Tibial nerve (tissue), 4 donors: Measurements from ENCODE around the gene LYPD6. TPM values are rescaled to one million over a fixed set of nuclear protein-coding genes. Genes with fewer than 3 reads are reported as not detected.

Source experiments
- DNase-seq, 2 donors: peaks; one replicate each; pipeline ENCODE4 v3.0.0-alpha.2; 2019; ENCODE audit warnings: low spot score in 2 of 2
- H3K27ac ChIP-seq, 4 donors: fragments of 200-600 bp; sonication (generic) in 3 of 4; one replicate each; pipeline ENCODE4 v1.5.1; 2017 to 2019; ENCODE audit warnings: mild to moderate bottlenecking in 1 of 4
- H3K27me3 ChIP-seq, 2 donors: fragments of 200-600 bp; sonication (generic) in 1 of 2; one replicate each; pipeline versions ENCODE4 v1.5.1 to v1.6.0; 2017 to 2019
- H3K36me3 ChIP-seq, 3 donors: fragments of 200-600 bp; sonication (generic); one replicate each; pipeline ENCODE4 v1.5.1; 2018 to 2019
- H3K4me1 ChIP-seq, 4 donors: fragments of 200-600 bp; sonication (generic) in 3 of 4; one replicate each; pipeline ENCODE4 v1.5.1; 2017 to 2019
- H3K4me3 ChIP-seq, 4 donors: fragments of 200-600 bp; sonication (generic) in 3 of 4; one replicate each; pipeline ENCODE4 v1.5.1; 2017 to 2019; ENCODE audit warnings: mild to moderate bottlenecking in 1 of 4, moderate library complexity in 1 of 4
- H3K9me3 ChIP-seq, 4 donors: fragments of 200-600 bp; sonication (generic) in 3 of 4; one replicate each; pipeline ENCODE4 v1.5.1; 2017 to 2019
- CTCF ChIP-seq, 5 experiments: fragments of 200-600 bp in 3 of 5; fragments of 450-650 bp in 2 of 5; sonication (generic) in 3 of 5; IDR thresholded peaks; one replicate each; pipeline ENCODE4 v1.5.1; 2016 to 2019; ENCODE audit warnings: antibody characterized with exemption in 5 of 5, mild to moderate bottlenecking in 3 of 5, moderate library complexity in 2 of 5
- EP300 ChIP-seq, 2 donors: sonication (generic); formaldehyde crosslinking; IDR thresholded peaks; one replicate each; pipeline ENCODE4 v1.6.1; 2017; ENCODE audit warnings: antibody characterized with exemption in 2 of 2, mild to moderate bottlenecking in 1 of 2
- POLR2A ChIP-seq, 2 donors: fragments of 450-650 bp; IDR thresholded peaks; one replicate each; pipeline ENCODE4 v1.6.1; 2017; ENCODE audit warnings: antibody characterized with exemption in 2 of 2, mild to moderate bottlenecking in 2 of 2, moderate library complexity in 2 of 2
- WGBS, 2 donors: methylation state at CpG; one replicate each; pipeline ENCODE4 v1.1.5; 2018; 5-methylcytosine and 5-hydroxymethylcytosine counted together
- total RNA-seq, 4 donors: library from RNA; depleted of rRNA; stranded (reverse); fragments of >200 nt; gene quantifications; one replicate each; pipeline ENCODE4 v1.1.0, GENCODE V29; 2016

Gene LYPD6
- total RNA-seq, 4 donors from 2014 or later, result 2.4 to 10.7 (median 8.2) TPM

DNA sequence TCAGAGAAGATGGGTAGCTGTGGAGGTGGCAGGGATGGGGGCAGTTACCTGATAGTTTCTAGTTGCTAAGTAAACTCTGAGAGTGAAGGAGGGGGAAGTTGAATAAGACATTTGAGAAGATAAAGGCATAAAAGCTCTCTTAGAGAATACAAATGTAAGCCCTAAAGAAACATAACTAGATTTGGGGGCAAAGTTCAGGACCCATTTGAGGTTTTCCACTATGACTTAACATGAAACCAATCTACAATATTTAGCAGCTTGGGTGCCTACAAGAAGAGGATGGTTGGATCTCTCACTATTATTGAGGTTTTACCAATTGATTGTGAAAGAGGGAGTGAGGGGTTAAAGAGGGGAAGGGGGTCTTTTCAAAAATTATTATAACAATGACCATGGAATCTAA lies 34.4 kb upstream of the LYPD6 start:
- TF ChIP-seq CTCF (IDR thresholded peaks at IDR 0.05), result no peak
- TF ChIP-seq POLR2A (IDR thresholded peaks at IDR 0.05), result no peak
- no peak for TF ChIP-seq EP300 (IDR thresholded peaks at IDR 0.05)
- H3K27me3 ChIP-seq, result no peaks in the 10 kb centered on the region
- no peaks in the 10 kb centered on the region for H3K36me3 ChIP-seq
- no peak for DNase-seq
- H3K27ac ChIP-seq, result no peak overlapping the region
- no peak overlapping the region for H3K4me3 ChIP-seq
- no peaks in the 10 kb centered on the region for H3K9me3 ChIP-seq
- no peaks in the 10 kb centered on the region for H3K4me1 ChIP-seq

- TF ChIP-seq POLR2A (IDR thresholded peaks at IDR 0.05) (no peak), EP300 (IDR thresholded peaks at IDR 0.05) (no peak), CTCF (IDR thresholded peaks at IDR 0.05) (no peak)
- Histone ChIP-seq H3K27me3 (no peaks in the 10 kb centered on the region), H3K36me3 (no peaks in the 10 kb centered on the region), H3K9me3 (no peaks in the 10 kb centered on the region), H3K4me3 (no peak overlapping the region), H3K27ac (no peak overlapping the region), H3K4me1 (no peaks in the 10 kb centered on the region)
- 36 to 40% methylated on average over 5 of the region's 5 CpGs for WGBS, 2 donors
- DNase-seq, result no peak
These were observed 23.4 kb upstream of the LYPD6 start for GRCh38 chr2:149307014-149307413.

GRCh38 chr2:149310349-149310748 lies 20.0 kb upstream of the LYPD6 start:
- 81 to 89% methylated on average over 9 to 10 of the region's 11 CpGs for WGBS, 2 donors
- H3K27me3 ChIP-seq, result no peaks in the 10 kb centered on the region
- H3K36me3 ChIP-seq, result no peaks in the 10 kb centered on the region
- TF ChIP-seq POLR2A (IDR thresholded peaks at IDR 0.05), result no peak
- no peak for TF ChIP-seq EP300 (IDR thresholded peaks at IDR 0.05)
- no peak for TF ChIP-seq CTCF (IDR thresholded peaks at IDR 0.05)
- no peak for DNase-seq
- no peaks in the 10 kb centered on the region for H3K9me3 ChIP-seq
- H3K4me3 ChIP-seq, result no peak overlapping the region
- peaks cover 0 to 6% (median 0%) of the 10 kb centered on the region in 4 donors for H3K4me1 ChIP-seq
- H3K27ac ChIP-seq, result no peak overlapping the region

DNA sequence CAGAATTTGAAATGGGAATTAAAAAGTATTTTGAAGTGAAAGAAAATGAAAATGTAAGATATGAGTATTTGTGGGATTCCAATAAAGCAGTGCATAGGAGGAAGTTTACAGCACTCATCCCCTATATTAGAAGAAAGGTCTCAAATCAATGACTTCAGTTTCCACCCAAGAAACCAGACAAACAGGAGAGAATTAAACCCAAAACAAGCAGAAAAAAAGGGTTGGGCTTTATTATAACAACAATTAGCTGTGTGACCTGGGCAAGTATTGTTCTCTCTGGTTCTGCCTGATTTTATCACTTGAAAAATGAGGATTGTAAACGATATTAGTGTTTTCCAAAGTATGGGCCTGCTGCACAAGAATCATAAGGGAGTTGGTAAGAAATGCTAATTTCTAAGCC lies 18.3 kb upstream of the LYPD6 start:
- WGBS, 2 donors, result 33 to 43% methylated on average over 1 of the region's 1 CpG

GRCh38 chr2:149313512-149313972 lies 16.8 kb upstream of the LYPD6 start:
- 4 to 7% methylated on average over 8 of the region's 8 CpGs for WGBS, 2 donors
- Histone ChIP-seq H3K9me3 (no peaks in the 10 kb centered on the region), H3K36me3 (no peaks in the 10 kb centered on the region), H3K4me3 (no peak overlapping the region), H3K4me1 (peaks cover 0 to 6% (median 0%) of the 10 kb centered on the region in 4 donors), H3K27me3 (no peaks in the 10 kb centered on the region), H3K27ac (no peak overlapping the region)
- no peak for DNase-seq
- TF ChIP-seq EP300 (IDR thresholded peaks at IDR 0.05) (no peak), CTCF (IDR thresholded peaks at IDR 0.05) (peak; percentile 47 to 71 (median 59))

More for the DNA sequence above, 18.3 kb upstream of the LYPD6 start:
- Histone ChIP-seq H3K4me3 (no peak overlapping the region), H3K27me3 (no peaks in the 10 kb centered on the region), H3K27ac (no peak overlapping the region), H3K9me3 (no peaks in the 10 kb centered on the region), H3K4me1 (peaks cover 0 to 6% (median 0%) of the 10 kb centered on the region in 4 donors), H3K36me3 (no peaks in the 10 kb centered on the region)
- DNase-seq, result no peak
- TF ChIP-seq POLR2A (IDR thresholded peaks at IDR 0.05) (no peak), EP300 (IDR thresholded peaks at IDR 0.05) (no peak), CTCF (IDR thresholded peaks at IDR 0.05) (no peak)
